Brain microvascular endothelial cell (primary cell): ENCODE data around the gene SLC12A1.

Experiments
- DNase-seq: peaks from one replicate; pipeline ENCODE4 v3.0.0-alpha.2; 2020
- H3K27ac ChIP-seq: fragments of 250-450 bp; sonication (Bioruptor Pico); 2 replicates; pipeline ENCODE4 v1.5.1; 2020; ENCODE audit warnings: mild to moderate bottlenecking, moderate library complexity
- H3K27me3 ChIP-seq: fragments of 250-450 bp; sonication (Bioruptor Pico); replicated peaks from 2 replicates; pipeline ENCODE4 v1.5.1; 2020; ENCODE audit warnings: mild to moderate bottlenecking
- H3K36me3 ChIP-seq: fragments of 250-450 bp; sonication (Bioruptor Pico); replicated peaks from 2 replicates; pipeline ENCODE4 v1.5.1; 2020; ENCODE audit warnings: mild to moderate bottlenecking
- H3K4me3 ChIP-seq: 2 replicates; pipeline ENCODE4 v1.5.1; 2011; ENCODE audit warnings: low read depth, mild to moderate bottlenecking, control low read depth, low read length, moderate library complexity
- CTCF ChIP-seq: IDR thresholded peaks from 2 replicates; pipeline ENCODE4 v1.5.1; 2011; ENCODE audit warnings: low read depth, mild to moderate bottlenecking, moderate library complexity, low read length, control low read depth, inconsistent platforms; ENCODE audit errors: missing control alignments
- in situ Hi-C: cut with HindIII; loops from 2 replicates; pipeline ENCODE4 v1.10.0; 2017; ENCODE audit warnings: low sequenced_read_pairs, low pct_ligation_motif_present

SLC12A1 gene

DNA sequence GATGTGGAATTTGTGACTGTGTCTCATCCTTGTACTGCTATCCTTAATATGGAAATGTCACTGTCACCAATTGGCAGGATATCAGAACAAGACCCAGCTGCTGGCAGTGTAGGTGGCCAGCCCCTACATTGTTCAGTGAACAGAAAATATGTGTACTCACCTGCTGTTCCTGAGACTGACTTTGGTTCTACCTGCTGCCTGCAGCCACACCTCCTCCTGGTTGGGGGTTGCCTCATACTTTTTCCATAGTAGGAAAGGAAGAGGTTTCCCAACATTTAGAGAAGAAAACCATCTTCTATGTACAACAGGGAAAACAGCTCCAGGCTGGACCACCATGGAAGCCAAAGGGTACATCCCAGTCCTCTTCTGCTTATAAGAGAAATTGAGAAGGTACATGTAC, 35.9 kb downstream of the SLC12A1 start:
- no peak overlapping the region for H3K27ac ChIP-seq
- H3K4me3 ChIP-seq: no peak overlapping the region
- no peaks in the 10 kb centered on the region for H3K27me3 ChIP-seq
- TF ChIP-seq CTCF: no peak
- in situ Hi-C loops: no loop called here
- no peaks in the 10 kb centered on the region for H3K36me3 ChIP-seq
- no peak for DNase-seq

DNA sequence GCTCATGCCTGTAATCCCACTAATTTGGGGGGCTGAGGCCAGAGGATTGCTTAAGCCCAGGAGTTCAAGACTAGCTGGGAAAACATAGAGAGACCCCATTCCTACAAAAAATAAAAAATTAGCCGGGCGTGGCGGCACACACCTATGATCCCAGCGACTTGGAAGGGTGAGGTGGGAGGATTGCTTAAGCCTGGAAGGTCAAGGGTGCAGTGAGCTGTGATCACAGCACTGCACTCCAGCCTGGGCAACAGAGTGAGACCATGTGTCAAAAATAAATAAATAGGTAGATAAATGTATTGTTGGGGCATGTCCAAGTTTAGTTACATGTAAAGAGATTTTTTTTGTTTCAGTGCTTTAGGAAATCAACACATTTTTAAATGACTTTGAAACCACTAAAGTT, 36.4 kb downstream of the SLC12A1 start:
- in situ Hi-C loops: no loop called here

GRCh38 chr15:48244921-48245320, 38.8 kb downstream of the SLC12A1 start:
- DNase-seq: no peak
- Histone ChIP-seq H3K36me3 (no peaks in the 10 kb centered on the region), H3K27me3 (no peaks in the 10 kb centered on the region), H3K27ac (no peak overlapping the region), H3K4me3 (no peak overlapping the region)
- in situ Hi-C loops: no loop called here
- TF ChIP-seq CTCF: no peak

More for the DNA sequence above, 36.4 kb downstream of the SLC12A1 start:
- DNase-seq: no peak
- no peak for TF ChIP-seq CTCF
- no peaks in the 10 kb centered on the region for H3K27me3 ChIP-seq
- no peak overlapping the region for H3K27ac ChIP-seq
- no peak overlapping the region for H3K4me3 ChIP-seq
- H3K36me3 ChIP-seq: no peaks in the 10 kb centered on the region

- H3K27ac ChIP-seq: no peak overlapping the region
These were observed 42.3 kb downstream of the SLC12A1 start for GRCh38 chr15:48248414-48248813.

GRCh38 chr15:48250640-48251076, 44.6 kb downstream of the SLC12A1 start:
- in situ Hi-C loops: no loop called here
- no peak overlapping the region for H3K27ac ChIP-seq
- peak; percentile 79 for DNase-seq

More at GRCh38 chr15:48248414-48248813, 42.3 kb downstream of the SLC12A1 start:
- Histone ChIP-seq H3K4me3 (no peak overlapping the region), H3K36me3 (no peaks in the 10 kb centered on the region), H3K27me3 (no peaks in the 10 kb centered on the region)
- in situ Hi-C loops: no loop called here
- no peak for DNase-seq
- no peak for TF ChIP-seq CTCF

More at GRCh38 chr15:48250640-48251076, 44.6 kb downstream of the SLC12A1 start:
- no peak overlapping the region for H3K4me3 ChIP-seq
- no peaks in the 10 kb centered on the region for H3K36me3 ChIP-seq
- H3K27me3 ChIP-seq: no peaks in the 10 kb centered on the region
- TF ChIP-seq CTCF: peak; percentile 67
